ENCODE data around the gene RTKN.

- TF ChIP-seq CTCF (conservative IDR thresholded peaks at IDR 0.05; ENCODE audit: low read length) (no peak), EZH2phosphoT487 (IDR thresholded peaks at IDR 0.05; ENCODE audit: borderline replicate concordance) (no peak)
Measured at GRCh38 chr2:74387346-74387745, 54.4 kb downstream of the RTKN start.

All from Loucy (cell line).